ENCODE results near the gene TIMM13.

DNA sequence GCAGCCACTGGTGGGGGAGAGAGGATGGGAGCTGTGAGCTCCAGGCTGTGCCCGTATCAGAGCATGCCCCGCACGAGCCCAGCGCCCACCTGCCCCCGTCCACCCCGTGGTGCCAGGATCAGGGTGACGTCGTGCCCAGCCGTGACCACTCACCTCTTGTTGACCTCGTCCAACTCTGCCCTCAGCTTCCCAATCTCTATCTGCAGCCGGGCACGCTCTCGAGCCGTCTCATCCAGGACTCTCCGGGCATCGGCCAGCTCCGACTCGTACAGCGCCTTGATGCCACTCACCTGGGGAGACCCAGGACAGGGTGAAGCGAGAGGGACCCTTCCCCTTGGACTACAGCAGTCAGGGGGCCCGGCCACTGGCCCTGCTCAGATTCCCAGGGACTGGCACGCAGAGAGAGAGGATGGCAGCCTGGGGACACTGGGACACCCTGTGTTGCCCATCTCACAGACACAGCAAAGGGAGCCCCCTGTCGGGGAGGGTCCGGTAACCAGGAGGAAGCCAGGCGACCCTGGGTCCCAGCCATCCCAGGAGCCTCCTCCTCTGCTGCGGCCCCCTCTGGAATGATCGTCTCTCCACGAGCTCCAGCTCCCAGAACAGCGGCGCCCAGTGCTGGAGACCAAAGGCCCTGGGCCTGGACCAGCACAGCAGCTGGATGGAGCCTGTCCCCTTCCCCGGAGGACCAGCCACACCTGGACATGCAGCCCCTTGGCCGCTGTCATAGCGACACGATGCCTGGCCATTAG is 17.0 kb upstream of the TIMM13 start:
- TF ChIP-seq, protein P1, sequence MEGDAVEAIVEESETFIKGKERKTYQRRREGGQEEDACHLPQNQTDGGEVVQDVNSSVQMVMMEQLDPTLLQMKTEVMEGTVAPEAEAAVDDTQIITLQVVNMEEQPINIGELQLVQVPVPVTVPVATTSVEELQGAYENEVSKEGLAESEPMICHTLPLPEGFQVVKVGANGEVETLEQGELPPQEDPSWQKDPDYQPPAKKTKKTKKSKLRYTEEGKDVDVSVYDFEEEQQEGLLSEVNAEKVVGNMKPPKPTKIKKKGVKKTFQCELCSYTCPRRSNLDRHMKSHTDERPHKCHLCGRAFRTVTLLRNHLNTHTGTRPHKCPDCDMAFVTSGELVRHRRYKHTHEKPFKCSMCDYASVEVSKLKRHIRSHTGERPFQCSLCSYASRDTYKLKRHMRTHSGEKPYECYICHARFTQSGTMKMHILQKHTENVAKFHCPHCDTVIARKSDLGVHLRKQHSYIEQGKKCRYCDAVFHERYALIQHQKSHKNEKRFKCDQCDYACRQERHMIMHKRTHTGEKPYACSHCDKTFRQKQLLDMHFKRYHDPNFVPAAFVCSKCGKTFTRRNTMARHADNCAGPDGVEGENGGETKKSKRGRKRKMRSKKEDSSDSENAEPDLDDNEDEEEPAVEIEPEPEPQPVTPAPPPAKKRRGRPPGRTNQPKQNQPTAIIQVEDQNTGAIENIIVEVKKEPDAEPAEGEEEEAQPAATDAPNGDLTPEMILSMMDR (conservative IDR thresholded peaks at IDR 0.05), result no peak
- no peak for TF ChIP-seq ZFX (IDR thresholded peaks at IDR 0.05)

Data from C4-2B (cell line).